Activated CD8-positive, alpha-beta memory T cell treated with anti-CD3 and anti-CD28 coated beads, Interleukin-2, amount 50 U/mL, for 24 hours (primary cell): ENCODE data around the gene SCYGR5.
"Not testable (repeated sequence)": the region's sequence is repeated elsewhere in the genome, so short reads cannot be mapped to it uniquely, and the experiment has no call there.

Experiments used
- DNase-seq: peaks from one replicate; pipeline ENCODE4 v3.0.0-alpha.2; 2020; ENCODE audit errors: extremely low read depth

SCYGR5 gene, protein sequence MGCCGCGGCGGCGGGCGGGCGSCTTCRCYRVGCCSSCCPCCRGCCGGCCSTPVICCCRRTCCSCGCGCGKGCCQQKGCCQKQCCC

DNA sequence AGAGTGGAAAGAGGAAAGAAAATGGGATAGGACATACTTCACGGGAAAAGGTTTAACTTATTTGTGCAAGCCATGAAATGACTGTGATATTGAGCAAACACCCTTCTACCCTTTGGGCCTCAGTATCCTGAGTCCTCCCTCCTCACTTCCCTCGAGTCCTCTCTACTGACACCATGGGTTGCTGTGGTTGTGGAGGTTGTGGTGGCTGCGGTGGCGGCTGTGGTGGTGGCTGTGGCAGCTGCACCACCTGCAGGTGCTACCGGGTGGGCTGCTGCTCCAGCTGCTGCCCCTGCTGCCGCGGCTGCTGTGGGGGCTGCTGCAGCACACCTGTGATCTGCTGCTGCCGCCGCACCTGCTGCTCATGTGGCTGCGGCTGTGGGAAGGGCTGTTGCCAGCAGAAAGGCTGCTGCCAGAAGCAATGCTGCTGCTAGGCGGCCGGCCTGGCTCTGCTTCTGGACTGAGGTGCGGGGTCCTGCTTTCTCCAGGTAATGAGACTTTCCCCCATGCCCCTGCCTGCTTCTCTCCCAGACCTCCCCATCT lies at the start of gene SCYGR5:
TSS of gene SCYGR5 (plus strand) at position 174 of the 540 bp plus-strand sequence. CDS start at position 174, 0 bp downstream.
- not testable (repeated sequence) for DNase-seq

DNA sequence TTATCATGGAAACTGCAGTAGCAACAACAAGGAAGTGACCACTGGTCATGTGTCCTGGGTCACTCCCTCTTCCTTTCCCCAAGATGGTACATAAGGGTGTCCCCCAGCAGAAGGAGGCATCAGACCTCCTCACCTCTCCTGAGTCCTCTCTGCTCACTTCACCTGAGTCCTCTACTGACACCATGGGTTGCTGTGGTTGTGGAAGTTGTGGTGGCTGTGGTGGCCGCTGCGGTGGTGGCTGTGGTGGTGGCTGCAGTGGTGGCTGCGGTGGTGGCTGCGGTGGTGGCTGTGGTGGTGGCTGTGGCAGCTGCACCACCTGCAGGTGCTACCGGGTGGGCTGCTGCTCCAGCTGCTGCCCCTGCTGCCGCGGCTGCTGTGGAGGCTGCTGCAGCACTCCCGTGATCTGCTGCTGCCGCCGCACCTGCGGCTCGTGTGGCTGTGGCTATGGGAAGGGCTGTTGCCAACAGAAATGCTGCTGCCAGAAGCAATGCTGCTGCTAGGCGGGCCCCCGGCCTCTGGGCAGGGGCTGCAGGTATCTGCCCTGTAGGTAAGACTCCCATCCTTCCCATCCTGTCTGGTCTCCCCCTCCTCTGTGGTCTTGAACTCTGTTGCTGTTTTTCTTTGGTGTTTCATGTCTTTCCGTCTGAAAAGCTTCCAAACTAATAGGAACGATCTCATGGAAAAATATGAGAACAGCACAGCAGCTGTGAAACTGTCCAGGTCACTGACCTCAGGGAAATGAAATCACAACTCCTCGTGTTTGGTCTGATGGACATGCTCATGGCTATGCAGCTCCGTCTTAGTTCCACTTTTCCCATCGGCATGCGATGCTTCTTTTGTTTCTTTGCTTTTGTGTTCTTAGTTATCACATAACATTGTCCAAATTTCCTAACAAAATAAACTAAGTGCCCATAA lies 49.0 kb upstream of the SCYGR5 start, which contains the start of gene SCYGR4:
TSS of gene SCYGR4 (plus strand) at position 183 of the 915 bp plus-strand sequence. CDS start at position 183, 0 bp downstream.
- DNase-seq: no peak

DNA sequence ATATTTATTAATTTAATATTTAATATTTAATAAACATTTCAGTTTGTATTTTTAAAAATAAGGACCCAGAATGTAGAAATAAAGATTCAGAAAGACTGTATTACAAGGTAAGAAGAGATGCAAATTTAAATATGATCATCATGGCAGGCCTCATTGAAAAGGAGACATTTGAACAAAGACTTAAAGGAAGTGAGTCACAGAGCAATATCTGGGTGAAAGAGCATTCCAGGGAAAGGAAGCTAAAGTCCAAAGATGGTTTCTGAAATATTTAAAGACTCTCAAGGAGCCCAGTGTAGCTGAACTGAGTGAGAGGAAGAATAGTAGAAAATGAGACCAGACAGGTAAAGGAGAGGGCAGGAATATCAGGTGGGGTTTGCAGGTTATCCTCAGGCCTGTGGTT lies 43.4 kb upstream of the SCYGR5 start:
- DNase-seq: no peak

DNA sequence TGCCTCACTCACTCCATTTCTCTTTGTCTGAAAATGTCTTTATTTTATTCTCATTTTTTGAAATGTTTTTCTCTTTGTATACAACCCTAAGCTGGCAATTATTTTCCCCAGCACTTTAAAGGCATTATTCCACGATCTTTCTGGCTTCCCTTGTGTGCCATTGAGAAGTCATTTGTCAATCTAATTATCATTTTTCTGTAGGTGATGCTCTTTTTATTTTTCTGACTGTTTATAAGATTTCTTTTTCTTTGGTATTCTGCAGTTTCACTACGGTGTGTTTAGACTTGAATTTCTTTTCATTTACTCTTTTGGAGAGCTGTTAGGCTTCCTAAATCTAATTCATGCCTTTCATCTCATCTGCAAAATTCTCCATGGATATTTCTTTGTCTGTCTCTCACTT lies 41.2 kb upstream of the SCYGR5 start:
- DNase-seq: no peak

DNA sequence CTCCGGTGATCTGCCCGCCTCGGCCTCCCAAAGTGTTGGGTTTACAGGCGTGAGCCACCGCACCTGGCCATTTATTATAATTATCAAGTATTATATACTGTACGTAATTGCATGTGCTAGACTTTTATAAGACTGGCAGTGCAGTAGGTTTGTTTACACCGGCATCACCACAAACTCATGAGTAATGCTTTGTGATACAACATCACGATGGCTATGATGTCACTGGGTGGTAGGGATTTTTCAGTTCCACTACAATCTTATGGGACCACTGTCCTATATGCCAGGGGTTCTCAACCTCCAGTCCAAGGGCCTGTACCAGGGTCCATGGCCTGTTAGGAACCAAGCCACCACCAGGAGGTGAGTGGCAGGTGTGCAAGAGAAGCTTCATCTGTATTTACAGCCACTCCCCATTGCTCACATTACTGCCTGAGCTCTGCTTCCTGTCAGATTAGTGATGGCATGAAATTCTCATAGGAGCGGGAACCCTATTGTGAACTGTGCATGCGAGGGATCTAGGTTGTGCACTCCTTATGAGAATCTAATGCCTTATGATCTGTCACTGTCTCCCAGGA lies 39.9 kb upstream of the SCYGR5 start:
- DNase-seq: no peak

DNA sequence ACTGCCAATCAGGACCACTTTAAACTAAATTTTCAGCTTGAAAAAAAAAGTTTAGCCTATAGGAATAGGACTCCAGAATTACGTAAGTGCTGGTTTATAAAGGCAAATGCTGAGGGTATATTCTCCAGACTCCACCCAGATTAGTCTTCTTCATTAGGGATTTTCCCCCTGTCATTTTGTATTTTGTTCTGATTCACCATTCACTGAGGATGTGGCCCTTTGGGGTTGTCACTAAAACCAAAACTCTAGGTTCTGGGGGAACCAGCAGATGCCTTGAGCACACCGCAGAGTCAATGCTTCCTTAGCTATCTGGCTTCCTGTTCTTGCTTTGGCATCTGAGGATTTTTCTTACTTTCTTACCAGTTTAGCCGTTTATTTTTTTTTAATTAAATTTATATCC lies 38.8 kb upstream of the SCYGR5 start:
- no peak for DNase-seq

DNA sequence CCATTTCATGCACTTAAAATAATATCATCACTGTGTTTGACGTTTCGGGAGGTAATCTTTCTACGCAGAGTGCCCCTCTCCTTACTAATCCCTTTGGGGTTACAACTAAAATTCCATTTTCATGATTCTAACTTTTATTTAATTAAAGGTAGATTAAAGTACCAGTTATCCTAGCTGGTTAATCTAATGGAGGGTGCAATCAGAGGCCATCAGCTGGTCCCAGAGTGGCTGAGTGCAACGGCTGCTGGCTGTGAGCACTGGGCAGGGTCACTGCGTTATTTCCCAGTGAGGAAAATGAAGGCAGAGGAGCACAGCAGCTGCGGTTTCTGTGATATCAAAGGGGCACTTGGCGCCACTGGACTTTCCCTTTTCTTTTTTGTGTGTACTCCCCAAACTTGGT lies 37.2 kb upstream of the SCYGR5 start:
- no peak for DNase-seq

DNA sequence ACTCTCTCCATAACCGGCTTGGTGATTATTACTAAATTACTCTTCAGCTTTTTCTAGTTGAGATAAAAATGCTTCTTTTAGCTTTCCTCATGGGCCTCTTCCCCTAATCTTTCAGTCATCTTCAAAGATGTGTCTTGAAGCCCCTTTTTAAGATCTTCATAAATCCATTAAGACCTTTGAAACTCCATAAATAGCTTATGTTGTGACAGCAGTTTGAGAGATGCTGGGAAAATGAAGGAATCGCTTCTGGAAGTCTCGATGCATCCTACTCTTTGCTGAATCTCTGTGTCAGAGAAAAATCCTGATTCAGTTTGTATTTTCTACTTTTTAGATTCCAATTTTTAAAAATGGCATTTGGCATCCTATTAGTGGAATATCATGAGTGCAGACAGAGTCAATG lies 36.3 kb upstream of the SCYGR5 start:
- no peak for DNase-seq

DNA sequence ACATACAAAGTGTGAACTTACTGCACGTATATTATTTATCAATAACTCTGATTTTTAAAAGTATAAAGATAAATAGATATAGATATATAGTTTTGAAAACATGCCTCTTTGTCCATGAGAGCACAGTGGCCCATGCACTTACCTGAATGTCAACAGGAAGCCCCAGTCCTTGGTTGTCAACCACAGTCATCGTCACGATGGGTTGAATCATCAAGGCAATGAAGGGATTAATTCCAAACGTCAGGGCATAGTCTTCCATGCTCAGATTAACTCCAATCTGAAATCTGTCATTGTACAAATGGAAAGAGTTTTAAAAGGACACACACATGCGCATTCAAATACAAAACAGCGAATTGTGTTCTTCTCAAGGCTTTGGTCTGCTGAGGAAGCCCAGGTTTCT lies 33.8 kb upstream of the SCYGR5 start:
- DNase-seq: no peak

DNA sequence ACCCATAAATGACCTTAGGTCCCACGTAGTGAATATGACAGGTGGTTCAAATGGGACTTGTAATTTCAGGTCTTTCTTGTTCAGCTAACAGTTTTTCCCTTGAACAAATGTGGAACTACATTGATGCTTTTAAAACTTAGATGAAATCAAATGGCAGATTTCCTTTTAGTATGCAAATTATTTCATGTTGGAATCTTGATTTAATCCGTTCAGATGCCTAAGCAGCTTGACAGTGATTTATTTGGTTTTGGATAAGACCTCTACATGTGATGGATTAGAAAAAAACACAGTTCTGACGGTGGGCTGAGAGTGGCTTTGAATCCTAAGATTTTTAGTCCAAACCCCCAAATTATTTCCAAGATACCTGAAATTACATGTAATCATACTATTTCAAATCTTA lies 32.4 kb upstream of the SCYGR5 start:
- no peak for DNase-seq

DNA sequence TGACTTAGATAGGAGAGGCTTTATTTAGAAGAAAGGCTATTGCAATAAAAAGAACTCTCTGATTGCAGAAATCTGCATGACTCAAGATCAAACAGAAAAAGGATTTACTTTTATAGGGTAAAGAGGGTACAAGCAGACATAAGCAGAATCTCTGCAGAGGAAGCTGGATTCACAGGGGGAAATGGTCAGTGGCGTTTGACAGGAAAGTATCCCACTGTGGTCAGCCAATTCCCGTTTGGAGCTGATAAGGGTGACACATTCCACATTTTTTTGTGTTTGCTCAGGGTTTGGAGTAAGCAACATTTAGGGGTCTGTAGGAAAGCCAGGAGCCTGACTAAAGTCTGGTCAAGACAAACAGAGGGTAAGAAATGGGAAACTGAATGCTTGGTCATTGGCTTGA lies 23.9 kb upstream of the SCYGR5 start:
- DNase-seq: no peak

DNA sequence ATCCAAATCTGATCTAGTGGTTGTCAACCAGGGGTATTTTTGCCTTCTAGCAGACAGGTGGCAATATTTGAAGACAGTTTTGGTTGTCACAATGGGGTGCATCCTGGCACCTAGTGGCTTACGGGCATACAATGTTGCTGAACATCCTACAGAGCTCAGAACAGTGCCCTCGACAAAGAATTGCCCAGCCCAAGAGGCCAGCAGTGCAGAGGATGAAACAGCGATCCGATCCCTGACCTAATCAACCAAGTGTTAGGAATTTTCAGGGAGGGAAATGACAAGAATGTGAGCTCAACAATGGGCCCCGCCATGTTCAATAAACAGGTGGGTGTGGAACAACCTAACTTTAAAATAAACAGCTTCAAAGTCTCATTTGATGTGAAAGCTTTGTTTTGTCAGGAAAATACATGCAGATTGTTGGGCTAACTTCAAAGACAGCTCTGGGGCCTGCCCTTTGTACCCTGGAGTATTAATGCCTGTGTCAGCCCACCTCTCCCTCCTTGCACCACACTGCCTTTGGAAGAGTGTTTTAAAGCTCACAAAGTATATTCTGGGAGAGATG lies 22.5 kb upstream of the SCYGR5 start:
- DNase-seq: no peak

DNA sequence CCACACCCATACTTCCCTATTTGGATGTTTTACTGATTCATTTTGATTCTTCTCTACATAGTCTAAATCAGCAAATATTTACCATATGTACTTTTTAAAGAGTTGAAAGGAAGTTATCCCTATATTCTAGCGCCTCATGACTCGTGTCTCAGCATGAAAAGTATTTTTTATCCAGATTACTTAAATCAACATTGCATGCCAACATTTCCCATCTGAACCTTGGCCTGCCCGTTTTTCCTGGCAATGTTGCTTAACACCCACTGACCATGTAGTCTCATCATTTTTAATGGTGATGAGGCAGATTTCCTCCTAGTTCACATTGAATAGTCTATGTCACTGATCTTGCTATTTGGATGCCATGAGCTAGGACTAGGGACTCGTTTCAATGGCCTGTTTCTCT lies 13.2 kb upstream of the SCYGR5 start:
- DNase-seq: no peak

DNA sequence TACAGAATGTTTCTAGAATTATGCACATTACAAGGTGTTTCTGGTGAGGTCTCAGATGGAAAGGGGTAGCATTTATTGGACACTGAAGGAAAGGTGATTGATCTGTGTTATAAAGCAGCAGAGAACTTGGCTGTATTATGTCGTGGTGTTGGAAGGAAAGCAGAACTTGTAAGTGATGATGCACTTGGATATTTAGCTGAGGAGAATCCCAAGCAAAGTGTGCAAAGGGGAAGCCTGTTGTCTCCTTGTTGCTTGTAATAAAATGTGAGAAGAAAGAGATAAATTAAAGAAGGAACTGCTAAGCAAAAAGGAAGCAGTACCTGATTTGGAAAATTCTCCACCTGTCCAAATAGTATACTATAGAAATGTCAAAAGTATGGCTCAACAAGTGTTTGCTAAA lies 12.2 kb upstream of the SCYGR5 start:
- DNase-seq: no peak

DNA sequence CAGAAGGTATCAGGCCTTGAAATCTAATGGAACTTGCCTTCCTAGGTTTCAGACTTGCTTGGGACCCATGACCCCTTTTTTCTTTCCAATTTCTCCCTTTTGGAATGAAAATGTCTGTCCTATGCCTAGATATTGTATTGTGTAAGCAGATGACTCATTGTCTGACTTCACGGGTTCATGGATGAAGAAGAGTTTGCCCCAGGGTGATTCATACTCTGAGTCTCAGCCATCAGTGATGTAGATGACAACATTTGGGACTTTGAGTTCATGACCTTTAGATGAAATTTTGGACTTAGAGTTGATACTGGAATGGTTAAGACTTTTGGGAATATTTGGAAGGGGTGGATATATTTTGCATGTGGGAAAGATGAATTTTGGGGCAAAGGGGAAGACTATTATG lies 11.2 kb upstream of the SCYGR5 start:
- DNase-seq: no peak

DNA sequence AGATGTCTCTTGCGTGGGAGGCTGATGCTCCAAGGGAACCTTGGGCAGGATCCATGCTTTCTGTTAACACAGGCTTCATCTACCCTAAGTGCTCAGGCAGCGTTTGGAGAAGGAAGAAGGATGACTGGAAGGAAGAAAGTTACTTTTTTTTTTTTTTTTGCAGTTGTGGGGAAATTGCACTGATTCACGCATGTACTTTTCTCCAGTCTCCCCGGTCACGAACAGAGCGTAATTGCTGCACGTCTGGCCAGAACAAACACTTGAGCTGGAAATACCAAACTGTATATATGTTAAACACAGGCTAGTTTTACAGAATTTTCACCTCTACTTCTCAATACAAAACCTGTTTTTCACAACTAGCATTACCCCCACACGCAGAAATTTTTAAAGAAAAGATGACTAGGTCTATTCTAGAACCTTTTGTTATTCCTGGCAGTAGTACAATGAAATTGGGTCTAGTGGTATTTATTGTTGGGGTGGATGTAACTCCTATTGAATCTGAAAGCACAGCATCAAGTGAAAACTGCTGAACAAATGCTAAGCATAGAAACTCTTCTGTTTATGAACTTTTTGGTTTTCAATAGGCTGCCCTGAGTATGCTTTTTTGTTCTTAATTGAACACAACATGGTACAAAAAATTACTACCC lies 9.3 kb upstream of the SCYGR5 start:
- no peak for DNase-seq

DNA sequence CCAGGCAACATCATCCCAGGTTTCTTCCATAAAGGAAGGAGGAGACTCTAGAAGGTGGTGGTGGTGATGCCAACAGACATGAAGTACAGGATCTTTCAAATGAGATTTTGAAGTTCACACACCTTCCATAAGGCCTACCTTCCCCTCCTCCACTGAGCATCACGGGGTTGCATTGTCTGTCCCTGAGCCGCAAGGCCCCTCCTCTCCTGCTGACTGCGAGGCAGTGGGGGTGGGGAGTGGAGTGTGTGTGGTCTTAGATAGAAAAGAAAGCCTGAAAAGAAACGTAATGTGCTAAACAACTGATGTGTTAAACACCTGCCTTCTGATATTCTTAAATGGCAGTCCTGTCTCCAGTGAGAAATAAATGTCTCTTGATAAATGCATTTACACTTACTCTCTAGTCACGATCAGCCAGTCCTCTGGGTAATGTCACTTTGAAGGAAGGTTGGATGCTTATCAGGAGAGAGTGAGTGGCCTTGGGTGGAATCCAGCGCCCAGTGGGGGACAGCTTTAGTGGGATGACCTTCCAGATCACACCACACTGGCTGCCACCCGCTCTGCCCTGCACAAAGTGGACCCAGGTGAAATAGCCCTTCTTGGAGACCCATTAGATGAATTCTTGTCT lies 5.5 kb upstream of the SCYGR5 start:
- DNase-seq: no peak

DNA sequence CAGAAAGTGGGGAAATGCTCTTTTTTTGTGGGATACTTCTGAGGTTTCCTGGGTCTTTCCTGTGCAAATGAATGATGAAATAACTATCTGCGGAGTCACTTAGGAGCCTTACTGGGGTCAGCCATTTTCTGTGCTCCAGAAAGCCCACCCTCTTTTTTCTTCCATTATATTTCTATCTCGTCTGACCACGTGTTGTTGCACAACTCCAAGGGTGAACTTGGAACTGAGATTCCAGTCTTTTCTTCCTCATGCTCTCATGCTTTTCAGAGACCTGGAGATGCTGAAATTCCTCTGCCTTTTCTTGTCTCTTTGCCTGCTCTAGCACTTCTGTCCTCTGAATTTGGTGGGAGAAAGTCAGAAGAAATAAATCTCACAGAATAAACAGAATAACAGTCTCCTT lies 4.8 kb upstream of the SCYGR5 start:
- no peak for DNase-seq

DNA sequence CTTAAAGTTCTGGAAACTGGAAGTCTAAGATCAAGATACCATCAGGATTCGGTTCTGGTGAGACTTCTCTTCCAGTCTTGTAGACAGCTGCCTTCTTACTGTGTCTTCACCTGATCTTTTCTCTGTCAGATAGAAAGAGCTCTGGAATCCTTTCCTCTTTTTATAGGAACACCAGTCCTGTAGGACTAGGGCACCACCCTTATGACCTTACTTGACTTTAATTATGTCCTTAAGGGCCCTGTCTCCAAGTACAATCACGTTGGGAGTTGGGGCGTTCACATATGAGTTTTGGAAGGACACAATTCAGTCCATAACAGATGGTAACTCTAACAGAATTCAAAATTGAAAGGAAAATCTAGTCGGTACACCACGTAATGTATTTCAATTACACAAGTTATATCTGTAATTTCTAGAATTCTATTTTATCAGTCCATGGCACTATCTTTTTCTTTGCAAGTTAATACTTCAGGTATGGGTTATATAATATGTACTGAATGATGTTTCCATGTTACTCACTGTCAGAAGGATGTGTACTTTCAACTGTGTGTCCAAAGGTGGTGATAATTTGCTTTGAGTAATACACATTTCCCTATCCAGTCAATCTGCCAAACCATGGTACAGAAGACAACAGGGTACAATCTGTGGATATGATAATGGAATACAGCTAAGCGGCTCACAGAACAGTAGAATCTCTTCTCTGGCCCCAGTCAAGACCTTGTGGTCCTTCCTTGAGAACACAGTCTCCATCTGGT lies 1.2 kb upstream of the SCYGR5 start:
- DNase-seq: no peak

DNA sequence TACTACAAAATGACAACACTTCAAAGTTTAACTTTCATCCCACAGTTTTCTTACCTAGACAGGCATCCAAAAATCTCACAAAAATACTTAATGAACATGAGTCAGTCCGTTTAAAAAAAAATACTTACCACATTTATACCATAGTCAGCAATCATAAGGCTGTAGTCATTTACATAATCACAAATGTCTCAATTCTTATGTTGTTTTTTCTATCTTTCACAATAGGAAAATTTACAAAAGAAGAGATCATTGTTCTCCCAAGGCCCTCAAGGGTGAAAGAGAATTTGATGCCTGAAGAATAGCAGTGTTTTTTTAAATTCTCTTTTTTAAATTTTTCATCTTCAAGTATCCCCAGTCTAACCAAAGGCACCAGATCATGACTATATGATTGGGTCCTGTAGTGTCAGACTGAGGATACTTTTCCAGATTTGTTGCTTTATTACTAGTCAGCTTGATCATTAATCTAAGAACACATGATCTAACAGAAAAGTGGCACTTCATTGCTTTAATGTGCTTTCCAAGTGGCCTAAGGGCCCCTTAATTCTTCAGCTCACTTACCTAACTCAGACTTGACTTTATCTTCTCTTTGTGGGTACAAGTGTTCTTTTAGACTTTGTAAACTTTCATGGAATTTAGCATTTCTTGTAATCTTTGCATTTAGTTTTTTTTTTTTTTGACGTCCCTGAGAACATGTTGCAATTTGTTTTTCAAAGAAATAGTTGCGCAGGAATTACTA lies 4.7 kb downstream of the SCYGR5 start:
- DNase-seq: no peak
